HL-60/S4 treated with retinoic acid at 250 ng/mL for 4 days and 3 days (cell line): ENCODE measurements around the gene OR6B2.

Source experiments
- in situ Hi-C: fragments of 300-500 bp; cut with MboI; formaldehyde crosslinking; loops from 2 replicates; pipeline ENCODE4 v1.7.0; 2022; ENCODE audit warnings: low sequenced_read_pairs

Gene OR6B2

GRCh38 chr2:239984421-239985194, 45.6 kb downstream of the OR6B2 start:
- in situ Hi-C loops: loop anchor here (25.0 kb wide), 1 partner anchor 947 kb away; no protein-coding TSS in a partner anchor

GRCh38 chr2:239983004-239983778, 47.0 kb downstream of the OR6B2 start:
- in situ Hi-C loops: loop anchor here (25.0 kb wide), 1 partner anchor 946 kb away; no protein-coding TSS in a partner anchor
